Measurements from ENCODE around the gene AIP. TPM values are rescaled to one million over a fixed set of nuclear protein-coding genes. Genes with fewer than 3 reads are reported as not detected.

The AIP gene
- total and polyA plus RNA-seq, 9 of the 15 experiments (the other 6 are each of a cell fraction or from before 2014, with no cell fraction given), result 5.2 to 92.5 (median 52.7) TPM

DNA sequence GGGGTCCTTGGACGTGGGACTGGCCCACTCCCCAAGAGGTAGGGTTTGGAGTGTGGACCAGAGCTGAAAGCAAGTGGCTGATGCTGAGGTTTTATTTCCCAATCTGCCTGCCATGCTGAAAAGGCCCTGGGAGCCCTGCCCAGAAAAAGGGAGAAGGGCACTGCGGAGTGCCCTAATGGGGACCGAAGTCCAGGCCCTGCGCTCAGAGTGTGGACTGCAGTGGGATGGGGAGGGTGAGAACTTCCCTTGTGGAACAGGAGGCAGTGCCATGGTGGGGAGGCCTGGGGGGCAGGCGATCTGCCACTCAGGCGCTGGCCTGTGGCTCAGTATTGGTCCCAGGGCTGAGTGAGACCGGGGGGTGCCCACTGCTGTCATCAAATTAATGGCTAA is 34.6 kb upstream of the AIP start:
- ATAC-seq (no peak), FAIRE-seq (no peak), DNase-seq (ENCODE audit: extremely low read depth in 1 of 4, low spot score in 3 of 4) (no peak)
- in situ Hi-C loops (cut with MboI) (no loop called here), intact Hi-C loops (cut with micrococcal nuclease) (no loop called here)
- Histone ChIP-seq H3K79me2 (ENCODE audit: control insufficient read depth, insufficient read depth, low read length) (peaks cover 13% of the 10 kb centered on the region), H3K4me3 (no peak overlapping the region), H3K9me3 (replicated peaks; ENCODE audit: control insufficient read depth, insufficient read depth, low read depth, low read length) (no peaks in the 10 kb centered on the region), H3K27ac (ENCODE audit: extremely low read depth, low read depth, low read length) (no peak overlapping the region), H3K27me3 (ENCODE audit: control insufficient read depth in 2 of 2, insufficient read depth in 2 of 2, low read length in 2 of 2) (no peaks in the 10 kb centered on the region), H4K20me1 (replicated peaks; ENCODE audit: control insufficient read depth, insufficient read depth, low read length) (no peaks in the 10 kb centered on the region), H3K4me1 (replicated peaks in 1 of 2; ENCODE audit: control insufficient read depth in 2 of 2, insufficient read depth in 2 of 2, low read length in 2 of 2) (peaks cover 7 to 34% of the 10 kb centered on the region in 2 experiments; a peak in 4 of 5 replicates), H3K4me2 (ENCODE audit: insufficient read depth, low read length) (no peak overlapping the region), H3K9me1 (ENCODE audit: control insufficient read depth, insufficient read depth, low read length) (no peaks in the 10 kb centered on the region), H2AFZ (ENCODE audit: low read depth, low read length) (no peak overlapping the region), H3K36me3 (ENCODE audit: control insufficient read depth, insufficient read depth, low read length) (no peaks in the 10 kb centered on the region), H3K9ac (ENCODE audit: insufficient read depth in 1 of 2, low read depth in 2 of 2, low read length in 2 of 2) (no peak overlapping the region)
- ChIA-PET POLR2A (interaction anchor here (1.0 to 1.2 kb wide), 2 partner anchors 9 kb away, joined by 3 to 7 read pairs; no protein-coding TSS in a partner anchor), CTCF (ENCODE audit: low intra/inter-chr PET ratio) (no interaction called here)
- no TSS peak for BruUV-seq (replicated peaks)
- no peak for TF ChIP-seq ZNF282 (CRISPR knock-in tag; IDR thresholded peaks at IDR 0.05)
- TF ChIP-seq HNRNPL (IDR thresholded peaks at IDR 0.05; ENCODE audit: low read depth, low read length), result no peak
- TF ChIP-seq CBX5 (IDR thresholded peaks at IDR 0.05; ENCODE audit: borderline replicate concordance, low read depth), result no peak
- TF ChIP-seq HIVEP1 (CRISPR knock-in tag; IDR thresholded peaks at IDR 0.05), result no peak
- no peak for TF ChIP-seq CCNT2 (IDR thresholded peaks at IDR 0.05; ENCODE audit: borderline replicate concordance, extremely low read depth, insufficient read length, low read depth, low read length)
- TF ChIP-seq, protein P1, sequence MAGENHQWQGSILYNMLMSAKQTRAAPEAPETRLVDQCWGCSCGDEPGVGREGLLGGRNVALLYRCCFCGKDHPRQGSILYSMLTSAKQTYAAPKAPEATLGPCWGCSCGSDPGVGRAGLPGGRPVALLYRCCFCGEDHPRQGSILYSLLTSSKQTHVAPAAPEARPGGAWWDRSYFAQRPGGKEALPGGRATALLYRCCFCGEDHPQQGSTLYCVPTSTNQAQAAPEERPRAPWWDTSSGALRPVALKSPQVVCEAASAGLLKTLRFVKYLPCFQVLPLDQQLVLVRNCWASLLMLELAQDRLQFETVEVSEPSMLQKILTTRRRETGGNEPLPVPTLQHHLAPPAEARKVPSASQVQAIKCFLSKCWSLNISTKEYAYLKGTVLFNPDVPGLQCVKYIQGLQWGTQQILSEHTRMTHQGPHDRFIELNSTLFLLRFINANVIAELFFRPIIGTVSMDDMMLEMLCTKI (IDR thresholded peaks at IDR 0.05; ENCODE audit: partially characterized antibody), result no peak
- TF ChIP-seq, protein P2, sequence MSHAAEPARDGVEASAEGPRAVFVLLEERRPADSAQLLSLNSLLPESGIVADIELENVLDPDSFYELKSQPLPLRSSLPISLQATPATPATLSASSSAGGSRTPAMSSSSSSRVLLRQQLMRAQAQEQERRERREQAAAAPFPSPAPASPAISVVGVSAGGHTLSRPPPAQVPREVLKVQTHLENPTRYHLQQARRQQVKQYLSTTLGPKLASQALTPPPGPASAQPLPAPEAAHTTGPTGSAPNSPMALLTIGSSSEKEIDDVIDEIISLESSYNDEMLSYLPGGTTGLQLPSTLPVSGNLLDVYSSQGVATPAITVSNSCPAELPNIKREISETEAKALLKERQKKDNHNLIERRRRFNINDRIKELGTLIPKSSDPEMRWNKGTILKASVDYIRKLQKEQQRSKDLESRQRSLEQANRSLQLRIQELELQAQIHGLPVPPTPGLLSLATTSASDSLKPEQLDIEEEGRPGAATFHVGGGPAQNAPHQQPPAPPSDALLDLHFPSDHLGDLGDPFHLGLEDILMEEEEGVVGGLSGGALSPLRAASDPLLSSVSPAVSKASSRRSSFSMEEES (CRISPR knock-in tag; IDR thresholded peaks at IDR 0.05), result no peak
- WGBS (ENCODE audit: insufficient coverage, low coverage, missing lambda C conversion rate), result 82% methylated on average over 6 of the region's 7 CpGs

All from K562 (cell line).